Gastroesophageal sphincter (tissue), 4 donors: ENCODE results near the gene BMERB1. TPM values are rescaled to one million over a fixed set of nuclear protein-coding genes. Genes with fewer than 3 reads are reported as not detected.

Source experiments
- ATAC-seq: fragments of 150-250 bp; one replicate; pipeline ENCODE4 v1.9.1; 2016; ENCODE audit warnings: mild to moderate bottlenecking, moderate library complexity
- H3K27ac ChIP-seq, 4 donors: fragments of 200-600 bp; sonication (generic) in 3 of 4; 1 replicate in 3 of 4; 2 replicates in 1 of 4; pipeline ENCODE4 v1.5.1; 2016 to 2019
- H3K27me3 ChIP-seq: fragments of 200-600 bp; sonication (generic); one replicate; pipeline ENCODE4 v1.5.1; 2019
- H3K36me3 ChIP-seq, 2 donors: fragments of 200-600 bp; sonication (generic); one replicate each; pipeline ENCODE4 v1.5.1; 2019; ENCODE audit warnings: control low read depth in 1 of 2
- H3K4me1 ChIP-seq, 3 donors: fragments of 200-600 bp; sonication (generic); 1 replicate in 2 of 3; 2 replicates in 1 of 3; pipeline ENCODE4 v1.5.1; 2016 to 2019; ENCODE audit warnings: control low read depth in 2 of 3
- H3K4me3 ChIP-seq, 2 donors: fragments of 200-600 bp; sonication (generic); one replicate each; pipeline ENCODE4 v1.5.1; 2019; ENCODE audit warnings: mild to moderate bottlenecking in 1 of 2, moderate library complexity in 1 of 2
- H3K9me3 ChIP-seq, 3 donors: fragments of 200-600 bp; sonication (generic); one replicate each; pipeline ENCODE4 v1.5.1; 2017 to 2019; ENCODE audit warnings: control low read depth in 2 of 3
- CTCF ChIP-seq, 4 experiments: fragments of 200-600 bp in 2 of 4; fragments of 450-650 bp in 2 of 4; sonication (generic) in 1 of 4; IDR thresholded peaks; one replicate each; pipeline ENCODE4 v1.5.1; 2017 to 2019; ENCODE audit warnings: antibody characterized with exemption in 4 of 4, mild to moderate bottlenecking in 2 of 4, moderate library complexity in 2 of 4
- EP300 ChIP-seq: sonication (generic); formaldehyde crosslinking; IDR thresholded peaks from one replicate; pipeline ENCODE4 v1.6.1; 2017; ENCODE audit warnings: antibody characterized with exemption, mild to moderate bottlenecking
- POLR2A ChIP-seq, 2 donors: fragments of 450-650 bp; IDR thresholded peaks; one replicate each; pipeline ENCODE4 v1.6.1; 2017; ENCODE audit warnings: antibody characterized with exemption in 2 of 2, mild to moderate bottlenecking in 2 of 2, moderate library complexity in 1 of 2
- POLR2AphosphoS5 ChIP-seq: sonication (generic); formaldehyde crosslinking; IDR thresholded peaks from one replicate; pipeline ENCODE4 v1.6.1; 2017; ENCODE audit warnings: antibody characterized with exemption
- WGBS, 2 donors: methylation state at CpG; one replicate each; pipeline ENCODE4 v1.1.5; 2018; ENCODE audit warnings: low coverage in 1 of 2; 5-methylcytosine and 5-hydroxymethylcytosine counted together
- total RNA-seq, 4 donors: library from RNA; depleted of rRNA; stranded (reverse); fragments of >200 nt; gene quantifications; one replicate each; pipeline ENCODE4 v1.1.0, GENCODE V29; 2016

The BMERB1 gene
- total RNA-seq, 4 donors from 2014 or later, result 84.5 to 135 (median 101) TPM

GRCh38 chr16:15635926-15636325 lies 201.5 kb downstream of the BMERB1 start:
- TF ChIP-seq CTCF (IDR thresholded peaks at IDR 0.05), result no peak
- no peak for TF ChIP-seq POLR2AphosphoS5
- TF ChIP-seq EP300, result no peak
- no peak for TF ChIP-seq POLR2A (IDR thresholded peaks at IDR 0.05)
- 92 to 96% methylated on average over 3 to 5 of the region's 9 CpGs for WGBS, 2 donors
- ATAC-seq, result no peak

GRCh38 chr16:15636392-15636873 lies 202.0 kb downstream of the BMERB1 start:
- Histone ChIP-seq H3K9me3 (no peaks in the 10 kb centered on the region), H3K27me3 (no peaks in the 10 kb centered on the region), H3K27ac (no peak overlapping the region), H3K36me3 (peaks cover 7 to 87% of the 10 kb centered on the region in 2 donors), H3K4me1 (peaks cover 0 to 15% (median 2%) of the 10 kb centered on the region in 3 donors), H3K4me3 (no peak overlapping the region)
- TF ChIP-seq EP300, result no peak
- TF ChIP-seq POLR2A (IDR thresholded peaks at IDR 0.05), result no peak
- TF ChIP-seq CTCF (IDR thresholded peaks at IDR 0.05), result no peak
- TF ChIP-seq POLR2AphosphoS5, result no peak
- no peak for ATAC-seq

More at GRCh38 chr16:15635926-15636325, 201.5 kb downstream of the BMERB1 start:
- Histone ChIP-seq H3K27ac (no peak overlapping the region), H3K4me3 (no peak overlapping the region), H3K27me3 (no peaks in the 10 kb centered on the region), H3K36me3 (peaks cover 7 to 92% of the 10 kb centered on the region in 2 donors), H3K9me3 (no peaks in the 10 kb centered on the region), H3K4me1 (peaks cover 0 to 10% (median 0%) of the 10 kb centered on the region in 3 donors)

Other genes with a start within 250 kb of the BMERB1 start
- gene NPIPA5, start 56.3 kb upstream of the BMERB1 start, total RNA-seq, result 10 to 100 TPM in 3 of 4 donors, 1 to 10 TPM in 1; 8.6 to 37.6 (median 16.6) TPM
- gene MPV17L, start 38.8 kb upstream of the BMERB1 start, total RNA-seq, result 10 to 100 TPM in 2 of 4 donors, 1 to 10 TPM in 2; 7.9 to 13.7 (median 11.3) TPM
- gene MARF1, start 208.6 kb downstream of the BMERB1 start, total RNA-seq, result 10 to 100 TPM; 38.2 to 67.7 (median 53.3) TPM
- gene NDE1, start 215.7 kb downstream of the BMERB1 start, total RNA-seq, result 100 to 1,000 TPM in 1 of 4 donors, 10 to 100 TPM in 3; 34.9 to 123 (median 62.3) TPM